ENCODE data around the gene GCHFR. TPM values are rescaled to one million over a fixed set of nuclear protein-coding genes. Genes with fewer than 3 reads are reported as not detected.

The GCHFR gene
- total and polyA plus RNA-seq, 2 experiments from 2014 or later = 97.2 to 213 TPM

- no peaks in the 10 kb centered on the region for H3K9me3 ChIP-seq (ENCODE audit: low read depth)
- 64% methylated on average over 8 of the region's 8 CpGs for WGBS (ENCODE audit: low lambda C conversion rate, missing lambda C conversion rate)
- no peak overlapping the region for H3K4me3 ChIP-seq
Observed at GRCh38 chr15:40782609-40783227, 18.9 kb downstream of the GCHFR start.

GRCh38 chr15:40785164-40785563 is 21.3 kb downstream of the GCHFR start:
- no peak overlapping the region for H3K4me2 ChIP-seq
- WGBS (ENCODE audit: low lambda C conversion rate, missing lambda C conversion rate) = 87% methylated on average over 3 of the region's 3 CpGs
- H3K9me2 ChIP-seq (replicated peaks; ENCODE audit: insufficient read depth) = no peaks in the 10 kb centered on the region
- no peaks in the 10 kb centered on the region for H3K36me3 ChIP-seq (replicated peaks; ENCODE audit: insufficient read depth, low read depth)
- H4K20me1 ChIP-seq (ENCODE audit: insufficient read depth, poor library complexity, severe bottlenecking) = no peaks in the 10 kb centered on the region
- no peaks in the 10 kb centered on the region for H3K27me3 ChIP-seq
- no peak overlapping the region for H3K27ac ChIP-seq
- no peak overlapping the region for H3K4me3 ChIP-seq
- TF ChIP-seq EZH2 (IDR thresholded peaks at IDR 0.05; ENCODE audit: borderline replicate concordance) (no peak), EZH2phosphoT487 (IDR thresholded peaks at IDR 0.05; ENCODE audit: low read depth, severe bottlenecking, unreplicated experiment) (no peak), CTCF (IDR thresholded peaks at IDR 0.05; ENCODE audit: poor library complexity) (peak; percentile 31)
- peaks cover 16% of the 10 kb centered on the region for H3K4me1 ChIP-seq (ENCODE audit: insufficient read depth)
- H3K79me2 ChIP-seq = peaks cover 42% of the 10 kb centered on the region
- no peaks in the 10 kb centered on the region for H3K9me3 ChIP-seq (ENCODE audit: low read depth)
- no peak overlapping the region for H2AFZ ChIP-seq
- no peak for DNase-seq (ENCODE audit: low spot score)

More at GRCh38 chr15:40782609-40783227, 18.9 kb downstream of the GCHFR start:
- Histone ChIP-seq H3K9me2 (replicated peaks; ENCODE audit: insufficient read depth) (no peaks in the 10 kb centered on the region), H3K27ac (no peak overlapping the region), H2AFZ (no peak overlapping the region), H3K27me3 (no peaks in the 10 kb centered on the region), H3K4me2 (no peak overlapping the region), H3K4me1 (ENCODE audit: insufficient read depth) (peaks cover 12% of the 10 kb centered on the region), H4K20me1 (ENCODE audit: insufficient read depth, poor library complexity, severe bottlenecking) (no peaks in the 10 kb centered on the region), H3K79me2 (peaks cover 33% of the 10 kb centered on the region), H3K36me3 (replicated peaks; ENCODE audit: insufficient read depth, low read depth) (no peaks in the 10 kb centered on the region)
- DNase-seq (ENCODE audit: low spot score) = peak; percentile 86
- TF ChIP-seq EZH2phosphoT487 (IDR thresholded peaks at IDR 0.05; ENCODE audit: low read depth, severe bottlenecking, unreplicated experiment) (no peak), CTCF (IDR thresholded peaks at IDR 0.05; ENCODE audit: poor library complexity) (peak; percentile 67)

DNA sequence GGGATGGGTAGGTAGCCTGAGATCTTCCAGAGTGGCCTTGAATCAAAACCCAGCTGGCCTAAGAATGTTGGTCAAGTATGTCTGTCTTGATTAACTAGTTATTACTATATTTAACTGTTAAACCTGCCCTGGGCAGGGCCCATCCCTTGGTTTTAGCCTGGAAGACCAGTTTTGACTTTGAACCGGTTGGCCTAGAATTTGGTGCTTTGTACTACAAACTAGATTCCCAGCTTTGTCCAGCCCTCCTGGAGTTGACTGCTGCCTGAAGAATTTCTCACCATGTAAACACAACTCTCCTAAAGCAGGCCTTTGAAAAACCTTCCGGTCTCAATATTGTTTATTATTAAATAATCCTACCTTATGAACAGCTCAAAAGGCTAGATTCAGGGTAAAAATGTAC is 21.9 kb downstream of the GCHFR start:
- WGBS (ENCODE audit: low lambda C conversion rate, missing lambda C conversion rate) = 70% methylated on average over 2 of the region's 2 CpGs
- peaks cover 44% of the 10 kb centered on the region for H3K79me2 ChIP-seq

More for the DNA sequence above, 21.9 kb downstream of the GCHFR start:
- H3K4me3 ChIP-seq = no peak overlapping the region
- H3K27ac ChIP-seq = peak overlapping the region; percentile 83
- TF ChIP-seq CTCF (IDR thresholded peaks at IDR 0.05; ENCODE audit: poor library complexity) = no peak
- TF ChIP-seq EZH2phosphoT487 (IDR thresholded peaks at IDR 0.05; ENCODE audit: low read depth, severe bottlenecking, unreplicated experiment) = no peak
- TF ChIP-seq EZH2 (IDR thresholded peaks at IDR 0.05; ENCODE audit: borderline replicate concordance) = no peak
- H3K4me1 ChIP-seq (ENCODE audit: insufficient read depth) = peaks cover 16% of the 10 kb centered on the region
- H3K36me3 ChIP-seq (replicated peaks; ENCODE audit: insufficient read depth, low read depth) = no peaks in the 10 kb centered on the region
- H3K4me2 ChIP-seq = no peak overlapping the region
- H2AFZ ChIP-seq = no peak overlapping the region
- no peaks in the 10 kb centered on the region for H4K20me1 ChIP-seq (ENCODE audit: insufficient read depth, poor library complexity, severe bottlenecking)
- no peaks in the 10 kb centered on the region for H3K9me3 ChIP-seq (ENCODE audit: low read depth)
- H3K9me2 ChIP-seq (replicated peaks; ENCODE audit: insufficient read depth) = no peaks in the 10 kb centered on the region
- no peaks in the 10 kb centered on the region for H3K27me3 ChIP-seq
- DNase-seq (ENCODE audit: low spot score) = no peak

Data from hepatocyte (in vitro differentiated cells).